SK-N-SH (cell line): ENCODE measurements around the gene RNASE2. TPM values are rescaled to one million over a fixed set of nuclear protein-coding genes. Genes with fewer than 3 reads are reported as not detected.

Source experiments
- CTCF ChIA-PET: fragments of 300-600, 350-600 bp; formaldehyde crosslinking; extraction: SDS; loops from one replicate; lab custom pipeline; 2021; lab: Yijun Ruan, JAX
- POLR2A ChIA-PET: fragments of 350-600 bp; sonication (Branson Sonifier 250); formaldehyde crosslinking; extraction: SDS; loops from one replicate; lab custom pipeline; 2020; ENCODE audit warnings: antibody characterized with exemption, inconsistent platforms; lab: Yijun Ruan, JAX
- DNase-seq: peaks from one replicate; pipeline ENCODE4 v3.0.0; 2012
- H2AFZ ChIP-seq: fragments of 200-600 bp; sonication (generic); 2 replicates; pipeline ENCODE4 v1.8.1; 2016; ENCODE audit warnings: antibody characterized with exemption, mild to moderate bottlenecking, low read depth
- H3F3A ChIP-seq: fragments of 200-600 bp; sonication (generic); replicated peaks from 2 replicates; pipeline ENCODE3; 2016; ENCODE audit warnings: antibody characterized with exemption, mild to moderate bottlenecking; ENCODE audit not compliant: insufficient read depth
- H3K27ac ChIP-seq, 2 experiments: fragments of 200-500 bp in 1 of 2; fragments of 200-600 bp in 1 of 2; sonication (Bioruptor generic) in 1 of 2; sonication (generic), shearing (Covaris generic) in 1 of 2; 2 replicates each; pipeline versions ENCODE4 v1.5.1 to v1.6.1; 2014 to 2016; ENCODE audit warnings: low read depth in 2 of 2, inconsistent platforms in 1 of 2, low read length in 1 of 2, mild to moderate bottlenecking in 1 of 2, mixed read lengths in 1 of 2
- H3K27me3 ChIP-seq: fragments of 200-600 bp; sonication (generic), shearing (Covaris generic); 2 replicates; pipeline ENCODE4 v1.6.1; 2016; ENCODE audit warnings: mixed run types; ENCODE audit not compliant: insufficient read depth
- H3K36me3 ChIP-seq, 2 experiments: fragments of 200-500 bp in 1 of 2; fragments of 200-600 bp in 1 of 2; sonication (Bioruptor generic) in 1 of 2; sonication (generic) in 1 of 2; replicated peaks in 1 of 2; 2 replicates each; pipeline versions ENCODE3 to v1.5.1; 2014 to 2016; ENCODE audit warnings: low read length in 1 of 2, mild to moderate bottlenecking in 1 of 2; ENCODE audit not compliant: insufficient read depth in 2 of 2, control insufficient read depth in 1 of 2
- H3K4me1 ChIP-seq, 2 experiments: fragments of 200-500 bp in 1 of 2; fragments of 200-600 bp in 1 of 2; sonication (Bioruptor generic) in 1 of 2; sonication (generic), shearing (Covaris generic) in 1 of 2; 2 replicates each; pipeline versions ENCODE4 v1.5.1 to v1.6.1; 2014 to 2016; ENCODE audit warnings: low read depth in 1 of 2, low read length in 1 of 2, mixed run types in 1 of 2; ENCODE audit not compliant: insufficient read depth in 2 of 2, control insufficient read depth in 1 of 2
- H3K4me2 ChIP-seq: fragments of 200-600 bp; sonication (generic), shearing (Covaris generic); 2 replicates; pipeline ENCODE4 v1.6.1; 2017; ENCODE audit warnings: mixed run types
- H3K4me3 ChIP-seq, 2 experiments: fragments of 200-500 bp in 1 of 2; fragments of 200-600 bp in 1 of 2; sonication (Bioruptor generic) in 1 of 2; sonication (generic), shearing (Covaris generic) in 1 of 2; 2 replicates each; pipeline versions ENCODE4 v1.5.1 to v1.8.1; 2014 to 2016; ENCODE audit warnings: low read depth in 2 of 2, inconsistent platforms in 1 of 2, low read length in 1 of 2, mild to moderate bottlenecking in 1 of 2, mixed read lengths in 1 of 2, moderate library complexity in 1 of 2
- H3K79me2 ChIP-seq: fragments of 200-600 bp; sonication (generic); 2 replicates; pipeline ENCODE4 v1.8.1; 2017; ENCODE audit warnings: mild to moderate bottlenecking; ENCODE audit not compliant: insufficient read depth
- H3K9ac ChIP-seq: fragments of 200-600 bp; sonication (generic); 2 replicates; pipeline ENCODE4 v1.6.1; 2017; ENCODE audit warnings: mixed run types
- H3K9me2 ChIP-seq: fragments of 200-600 bp; sonication (generic); 2 replicates; pipeline ENCODE4 v1.6.1; 2017; ENCODE audit warnings: mixed run types
- H3K9me3 ChIP-seq: fragments of 200-600 bp; sonication (generic); 2 replicates; pipeline ENCODE4 v1.6.1; 2017; ENCODE audit warnings: mixed run types, mild to moderate bottlenecking, moderate library complexity
- H4K20me1 ChIP-seq: fragments of 200-600 bp; sonication (generic); 2 replicates; pipeline ENCODE4 v1.6.1; 2017; ENCODE audit warnings: mild to moderate bottlenecking, mixed run types; ENCODE audit not compliant: insufficient read depth
- CTCF ChIP-seq: fragments of 200-600 bp; sonication (generic); IDR thresholded peaks from 2 replicates; pipeline ENCODE4 v1.6.1; 2017; ENCODE audit warnings: antibody characterized with exemption, mild to moderate bottlenecking, moderate library complexity
- MAX ChIP-seq: IDR thresholded peaks from 2 replicates; pipeline ENCODE4 v1.4.0; 2012; ENCODE audit warnings: low read depth
- MEF2A ChIP-seq: IDR thresholded peaks from 2 replicates; pipeline ENCODE4 v1.4.0; 2012; ENCODE audit warnings: low read depth, borderline replicate concordance
- NFIC ChIP-seq: IDR thresholded peaks from 2 replicates; pipeline ENCODE4 v1.4.0; 2012; ENCODE audit warnings: borderline replicate concordance
- NRF1 ChIP-seq: IDR thresholded peaks from 2 replicates; pipeline ENCODE4 v1.6.1; 2012; ENCODE audit warnings: low read depth, mild to moderate bottlenecking, low read length
- RAD21 ChIP-seq: IDR thresholded peaks from 2 replicates; pipeline ENCODE4 v1.6.1; 2012; ENCODE audit warnings: mild to moderate bottlenecking, low read length
- RCOR1 ChIP-seq: fragments of 150-350 bp; IDR thresholded peaks from 2 replicates; pipeline ENCODE4 v1.6.1; 2017; ENCODE audit warnings: antibody characterized with exemption, low read length
- REST ChIP-seq: IDR thresholded peaks from 2 replicates; pipeline ENCODE4 v1.6.1; 2012; ENCODE audit warnings: mild to moderate bottlenecking, low read depth, low read length, moderate library complexity
- RXRA ChIP-seq: IDR thresholded peaks from 2 replicates; pipeline ENCODE4 v1.4.0; 2012; ENCODE audit warnings: low read depth, mild to moderate bottlenecking, borderline replicate concordance
- SMC3 ChIP-seq: IDR thresholded peaks from 2 replicates; pipeline ENCODE4 v1.6.1; 2012; ENCODE audit warnings: low read depth, low read length, improper control_type of control experiment
- TEAD4 ChIP-seq: IDR thresholded peaks from 2 replicates; pipeline ENCODE4 v1.4.0; 2012; ENCODE audit warnings: mild to moderate bottlenecking, borderline replicate concordance; ENCODE audit not compliant: insufficient read depth
- USF1 ChIP-seq: IDR thresholded peaks from 2 replicates; pipeline ENCODE4 v1.4.0; 2012; ENCODE audit warnings: low read depth, borderline replicate concordance
- WGBS: methylation state at CpG from one replicate; pipeline ENCODE4 v1.1.6; 2017; ENCODE audit warnings: low lambda C conversion rate; 5-methylcytosine and 5-hydroxymethylcytosine counted together
- polyA plus RNA-seq, 3 experiments: library from polyadenylated mRNA; depleted of rRNA; stranded (reverse); fragments of >200 nt; gene quantifications; 2 replicates each; pipeline ENCODE4 v1.2.3, GENCODE V29; 2012

RNASE2 gene
- polyA plus RNA-seq, 1 of the 3 experiments (the other 2 are of a cell fraction), result not detected

- peaks cover 0 to 13% of the 10 kb centered on the region in 2 experiments for H3K36me3 ChIP-seq
- ChIA-PET POLR2A (interaction anchor here (0.6 kb wide), 1 partner anchor 97 kb away, joined by 4 read pairs; the partner anchor contains the start of gene ZNF219), CTCF (interaction anchor here (0.6 to 7.5 kb wide), 5 partner anchors 10 to 104 kb away, joined by 3 to 83 read pairs (median 4); no protein-coding TSS in a partner anchor)
- no peak overlapping the region for H3K4me3 ChIP-seq
- H3K27me3 ChIP-seq, result no peaks in the 10 kb centered on the region
- no peak overlapping the region for H2AFZ ChIP-seq
- 53% methylated on average over 6 of the region's 7 CpGs for WGBS
- peaks cover 9% of the 10 kb centered on the region for H3F3A ChIP-seq
- H3K4me1 ChIP-seq, result no peaks in the 10 kb centered on the region; a peak in 1 of 4 replicates
- H4K20me1 ChIP-seq, result no peaks in the 10 kb centered on the region
- no peaks in the 10 kb centered on the region for H3K9me3 ChIP-seq
- H3K9ac ChIP-seq, result no peak overlapping the region
- H3K27ac ChIP-seq, result no peak overlapping the region
- H3K4me2 ChIP-seq, result no peak overlapping the region
- TF ChIP-seq RCOR1, result no peak
- TF ChIP-seq RXRA, result no peak
- TF ChIP-seq MAX, result no peak
- no peak for TF ChIP-seq CTCF
- H3K9me2 ChIP-seq, result no peaks in the 10 kb centered on the region
- H3K79me2 ChIP-seq, result no peaks in the 10 kb centered on the region
- DNase-seq, result no peak
Measured at GRCh38 chr14:21001218-21001617, 45.9 kb downstream of the RNASE2 start.

GRCh38 chr14:21003788-21004346 lies 48.6 kb downstream of the RNASE2 start:
- H3K36me3 ChIP-seq, result no peaks in the 10 kb centered on the region
- no peaks in the 10 kb centered on the region; a peak in 1 of 4 replicates for H3K4me1 ChIP-seq
- CTCF ChIA-PET, result interaction anchor here (2.3 to 7.5 kb wide), 5 partner anchors 12 to 103 kb away, joined by 7 to 83 read pairs (median 24); no protein-coding TSS in a partner anchor
- no peak overlapping the region for H3K27ac ChIP-seq
- no peaks in the 10 kb centered on the region for H3F3A ChIP-seq
- H3K27me3 ChIP-seq, result no peaks in the 10 kb centered on the region
- no peak overlapping the region for H3K9ac ChIP-seq
- H3K79me2 ChIP-seq, result no peaks in the 10 kb centered on the region
- no peak overlapping the region for H3K4me3 ChIP-seq
- POLR2A ChIA-PET, result no interaction called here
- TF ChIP-seq NRF1 (no peak), SMC3 (no peak), TEAD4 (no peak), RAD21 (no peak), RCOR1 (no peak), REST (no peak), USF1 (no peak), MEF2A (no peak), NFIC (no peak)
- H3K4me2 ChIP-seq, result no peak overlapping the region
- 84% methylated on average over 14 of the region's 14 CpGs for WGBS
- no peaks in the 10 kb centered on the region for H4K20me1 ChIP-seq
- DNase-seq, result no peak
- no peaks in the 10 kb centered on the region for H3K9me2 ChIP-seq
- no peaks in the 10 kb centered on the region for H3K9me3 ChIP-seq
- H2AFZ ChIP-seq, result no peak overlapping the region
